ENCODE results near the gene ZDHHC24. TPM values are rescaled to one million over a fixed set of nuclear protein-coding genes. Genes with fewer than 3 reads are reported as not detected.

Gene ZDHHC24
- total RNA-seq, 1 experiment from 2014 or later, result 9.7 TPM

- TSS peak; percentile 67 for BruUV-seq (replicated peaks)
- TF ChIP-seq EZH2 (IDR thresholded peaks at IDR 0.05; ENCODE audit: borderline replicate concordance, low read depth, low read length, poor library complexity, severe bottlenecking), result no peak
- TF ChIP-seq CTCF (conservative IDR thresholded peaks at IDR 0.05; ENCODE audit: low read depth, low read length), result no peak
- no peaks in the 10 kb centered on the region for H3K27me3 ChIP-seq (replicated peaks; ENCODE audit: insufficient read depth, low read depth, low read length, poor library complexity)
- intact Hi-C loops (cut with micrococcal nuclease; ENCODE audit: unreplicated experiment), result no loop called here
- H3K27ac ChIP-seq (ENCODE audit: low read depth, low read length, poor library complexity, severe bottlenecking), result peak overlapping the region; percentile 72
- no peaks in the 10 kb centered on the region for H3K36me3 ChIP-seq (ENCODE audit: insufficient read depth, low read length, poor library complexity, severe bottlenecking)
- no peaks in the 10 kb centered on the region for H3K9me3 ChIP-seq (ENCODE audit: low read depth, low read length, poor library complexity, severe bottlenecking)
- H3K4me1 ChIP-seq (ENCODE audit: insufficient read depth, low read length, poor library complexity, severe bottlenecking), result peaks cover 9% of the 10 kb centered on the region
- DNase-seq (ENCODE audit: low spot score), result no peak
- ChIA-PET CTCF (interaction anchor here (1.0 kb wide), 1 partner anchor 85 kb away, joined by 5 read pairs; no protein-coding TSS in a partner anchor), POLR2A (ENCODE audit: low non-redundant PET) (no interaction called here)
- peak overlapping the region; percentile 65 for H3K4me3 ChIP-seq (ENCODE audit: low read depth, low read length, poor library complexity, severe bottlenecking)
These were observed 47.4 kb upstream of the ZDHHC24 start for GRCh38 chr11:66593303-66593635.

GRCh38 chr11:66592457-66593302, 46.8 kb upstream of the ZDHHC24 start, which contains the start of the genes CCDC87 and CCS:
Gene CCDC87, minus strand, starts transcription at chr11:66593063. Its CDS starts 48 bp downstream, at chr11:66593015.
Gene CCS, plus strand, starts transcription at chr11:66593185. Its CDS starts 77 bp downstream, at chr11:66593262.
- DNase-seq (ENCODE audit: low spot score), result peak; percentile 98
- Histone ChIP-seq H3K9me3 (ENCODE audit: low read depth, low read length, poor library complexity, severe bottlenecking) (no peaks in the 10 kb centered on the region), H3K4me1 (ENCODE audit: insufficient read depth, low read length, poor library complexity, severe bottlenecking) (peaks cover 9% of the 10 kb centered on the region), H3K27me3 (replicated peaks; ENCODE audit: insufficient read depth, low read depth, low read length, poor library complexity) (no peaks in the 10 kb centered on the region), H3K36me3 (ENCODE audit: insufficient read depth, low read length, poor library complexity, severe bottlenecking) (no peaks in the 10 kb centered on the region), H3K4me3 (ENCODE audit: low read depth, low read length, poor library complexity, severe bottlenecking) (peak within 1 kb of the TSS; percentile 65), H3K27ac (ENCODE audit: low read depth, low read length, poor library complexity, severe bottlenecking) (peak within 1 kb of the TSS; percentile 72)
- ChIA-PET POLR2A (ENCODE audit: low non-redundant PET) (interaction anchor here (0.5 kb wide), 2 partner anchors 46 to 456 kb away, joined by 3 to 4 read pairs; no protein-coding TSS in a partner anchor), CTCF (interaction anchor here (0.5 to 1.0 kb wide), 3 partner anchors 11 to 86 kb away, joined by 5 to 10 read pairs (median 6); no protein-coding TSS in a partner anchor)
- no TSS peak for BruUV-seq (replicated peaks)
- intact Hi-C loops (cut with micrococcal nuclease; ENCODE audit: unreplicated experiment), result no loop called here
- TF ChIP-seq CTCF (conservative IDR thresholded peaks at IDR 0.05; ENCODE audit: low read depth, low read length) (peak; percentile 70), EZH2 (IDR thresholded peaks at IDR 0.05; ENCODE audit: borderline replicate concordance, low read depth, low read length, poor library complexity, severe bottlenecking) (no peak)

GRCh38 chr11:66591175-66591574, 45.3 kb upstream of the ZDHHC24 start:
- peaks cover 9% of the 10 kb centered on the region for H3K4me1 ChIP-seq (ENCODE audit: insufficient read depth, low read length, poor library complexity, severe bottlenecking)
- TF ChIP-seq EZH2 (IDR thresholded peaks at IDR 0.05; ENCODE audit: borderline replicate concordance, low read depth, low read length, poor library complexity, severe bottlenecking), result no peak
- no peak for TF ChIP-seq CTCF (conservative IDR thresholded peaks at IDR 0.05; ENCODE audit: low read depth, low read length)
- H3K4me3 ChIP-seq (ENCODE audit: low read depth, low read length, poor library complexity, severe bottlenecking), result no peak overlapping the region
- intact Hi-C loops (cut with micrococcal nuclease; ENCODE audit: unreplicated experiment), result no loop called here
- no peak for DNase-seq (ENCODE audit: low spot score)
- no peaks in the 10 kb centered on the region for H3K9me3 ChIP-seq (ENCODE audit: low read depth, low read length, poor library complexity, severe bottlenecking)
- no peaks in the 10 kb centered on the region for H3K36me3 ChIP-seq (ENCODE audit: insufficient read depth, low read length, poor library complexity, severe bottlenecking)
- TSS peak; percentile 49 for BruUV-seq (replicated peaks)
- H3K27me3 ChIP-seq (replicated peaks; ENCODE audit: insufficient read depth, low read depth, low read length, poor library complexity), result no peaks in the 10 kb centered on the region
- ChIA-PET CTCF (no interaction called here), POLR2A (ENCODE audit: low non-redundant PET) (no interaction called here)
- H3K27ac ChIP-seq (ENCODE audit: low read depth, low read length, poor library complexity, severe bottlenecking), result no peak overlapping the region
